IPS-18c (cell line): Measurements from ENCODE around the gene DCDC1.

ENCODE experiments used
- H3K4me3 ChIP-seq: 2 replicates; pipeline ENCODE4 v1.7.0; 2013; ENCODE audit warnings: low read depth, mild to moderate bottlenecking, low read length, moderate library complexity; ENCODE audit not compliant: insufficient read depth
- H3K9me3 ChIP-seq: one replicate; pipeline ENCODE4 v1.6.1; 2013; ENCODE audit warnings: mild to moderate bottlenecking, low read length, moderate library complexity; ENCODE audit not compliant: control insufficient read depth, insufficient read depth

The DCDC1 gene

GRCh38 chr11:30919389-30920152 is 450.0 kb downstream of the DCDC1 start:
- no peak overlapping the region for H3K4me3 ChIP-seq

GRCh38 chr11:30917859-30918478 is 451.6 kb downstream of the DCDC1 start:
- Histone ChIP-seq H3K4me3 (no peak overlapping the region), H3K9me3 (no peaks in the 10 kb centered on the region)

More at GRCh38 chr11:30919389-30920152, 450.0 kb downstream of the DCDC1 start:
- H3K9me3 ChIP-seq = no peaks in the 10 kb centered on the region

GRCh38 chr11:30917266-30917665 is 452.3 kb downstream of the DCDC1 start:
- H3K4me3 ChIP-seq = no peak overlapping the region

GRCh38 chr11:30916764-30917163 is 452.8 kb downstream of the DCDC1 start:
- Histone ChIP-seq H3K9me3 (no peaks in the 10 kb centered on the region), H3K4me3 (no peak overlapping the region)

More at GRCh38 chr11:30917266-30917665, 452.3 kb downstream of the DCDC1 start:
- H3K9me3 ChIP-seq = no peaks in the 10 kb centered on the region

- Histone ChIP-seq H3K4me3 (no peak overlapping the region), H3K9me3 (no peaks in the 10 kb centered on the region)
Observed at GRCh38 chr11:30914143-30914762, 455.3 kb downstream of the DCDC1 start.

- no peak overlapping the region for H3K4me3 ChIP-seq
- no peaks in the 10 kb centered on the region for H3K9me3 ChIP-seq
Observed at GRCh38 chr11:30911247-30911646, 458.3 kb downstream of the DCDC1 start.

- Histone ChIP-seq H3K4me3 (no peak overlapping the region), H3K9me3 (no peaks in the 10 kb centered on the region)
Observed at GRCh38 chr11:30908857-30909256, 460.7 kb downstream of the DCDC1 start.

GRCh38 chr11:30908272-30908671 is 461.3 kb downstream of the DCDC1 start:
- no peaks in the 10 kb centered on the region for H3K9me3 ChIP-seq
- H3K4me3 ChIP-seq = no peak overlapping the region

GRCh38 chr11:30902929-30903328 is 466.6 kb downstream of the DCDC1 start:
- Histone ChIP-seq H3K9me3 (no peaks in the 10 kb centered on the region), H3K4me3 (no peak overlapping the region)

- no peak overlapping the region for H3K4me3 ChIP-seq
- H3K9me3 ChIP-seq = no peaks in the 10 kb centered on the region
Observed at GRCh38 chr11:30895046-30895445, 474.5 kb downstream of the DCDC1 start.

GRCh38 chr11:30893318-30893717 is 476.2 kb downstream of the DCDC1 start:
- no peak overlapping the region for H3K4me3 ChIP-seq
- H3K9me3 ChIP-seq = no peaks in the 10 kb centered on the region

- H3K9me3 ChIP-seq = no peaks in the 10 kb centered on the region
- no peak overlapping the region for H3K4me3 ChIP-seq
Observed at GRCh38 chr11:30889143-30889794, 480.3 kb downstream of the DCDC1 start.

GRCh38 chr11:30879322-30880005 is 490.1 kb downstream of the DCDC1 start:
- no peak overlapping the region for H3K4me3 ChIP-seq
- no peaks in the 10 kb centered on the region for H3K9me3 ChIP-seq

GRCh38 chr11:30878400-30878799 is 491.1 kb downstream of the DCDC1 start:
- Histone ChIP-seq H3K9me3 (no peaks in the 10 kb centered on the region), H3K4me3 (no peak overlapping the region)

GRCh38 chr11:30876663-30877396 is 492.7 kb downstream of the DCDC1 start:
- Histone ChIP-seq H3K4me3 (no peak overlapping the region), H3K9me3 (no peaks in the 10 kb centered on the region)

GRCh38 chr11:30876228-30876627 is 493.3 kb downstream of the DCDC1 start:
- Histone ChIP-seq H3K4me3 (no peak overlapping the region), H3K9me3 (no peaks in the 10 kb centered on the region)

- Histone ChIP-seq H3K9me3 (no peaks in the 10 kb centered on the region), H3K4me3 (no peak overlapping the region)
Observed at GRCh38 chr11:30875806-30876205, 493.7 kb downstream of the DCDC1 start.
